Prostate gland (tissue), 2 donors: ENCODE measurements around the gene TAS2R39.

Experiments used
- POLR2A ChIP-seq: fragments of 450-650 bp; IDR thresholded peaks from one replicate; pipeline ENCODE4 v1.6.1; 2016; ENCODE audit warnings: antibody characterized with exemption, mild to moderate bottlenecking
- POLR2AphosphoS5 ChIP-seq: sonication (generic); formaldehyde crosslinking; IDR thresholded peaks from one replicate; pipeline ENCODE4 v1.6.1; 2017; ENCODE audit warnings: antibody characterized with exemption
- TF ChIP-seq, protein P1 (sequence below), 4 experiments: fragments of 200-600 bp in 2 of 4; fragments of 450-650 bp in 2 of 4; sonication (generic) in 2 of 4; IDR thresholded peaks; 1 replicate in 3 of 4; 2 replicates in 1 of 4; pipeline ENCODE4 v1.5.1; 2016 to 2019; ENCODE audit warnings: antibody characterized with exemption in 4 of 4, mild to moderate bottlenecking in 2 of 4, moderate library complexity in 2 of 4

DNA sequence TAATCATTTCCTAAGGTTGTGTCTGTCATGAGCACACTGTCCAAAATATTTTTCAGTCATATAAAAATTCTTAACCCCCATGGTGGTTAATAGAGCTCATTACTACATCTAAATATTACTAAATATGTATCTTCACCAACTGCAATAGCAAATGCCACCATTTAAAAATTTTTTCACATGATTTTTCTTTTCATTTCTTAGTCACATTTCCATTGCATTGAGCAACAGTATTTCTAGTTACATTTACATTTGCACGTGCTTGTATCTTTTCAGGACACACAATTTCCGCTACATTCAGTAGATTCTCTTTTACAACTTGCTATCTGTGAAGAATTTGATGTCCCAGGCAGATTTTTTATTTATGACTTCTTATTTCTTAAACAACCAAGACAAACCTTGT is 33.5 kb downstream of the TAS2R39 start:
- TF ChIP-seq, protein P1, sequence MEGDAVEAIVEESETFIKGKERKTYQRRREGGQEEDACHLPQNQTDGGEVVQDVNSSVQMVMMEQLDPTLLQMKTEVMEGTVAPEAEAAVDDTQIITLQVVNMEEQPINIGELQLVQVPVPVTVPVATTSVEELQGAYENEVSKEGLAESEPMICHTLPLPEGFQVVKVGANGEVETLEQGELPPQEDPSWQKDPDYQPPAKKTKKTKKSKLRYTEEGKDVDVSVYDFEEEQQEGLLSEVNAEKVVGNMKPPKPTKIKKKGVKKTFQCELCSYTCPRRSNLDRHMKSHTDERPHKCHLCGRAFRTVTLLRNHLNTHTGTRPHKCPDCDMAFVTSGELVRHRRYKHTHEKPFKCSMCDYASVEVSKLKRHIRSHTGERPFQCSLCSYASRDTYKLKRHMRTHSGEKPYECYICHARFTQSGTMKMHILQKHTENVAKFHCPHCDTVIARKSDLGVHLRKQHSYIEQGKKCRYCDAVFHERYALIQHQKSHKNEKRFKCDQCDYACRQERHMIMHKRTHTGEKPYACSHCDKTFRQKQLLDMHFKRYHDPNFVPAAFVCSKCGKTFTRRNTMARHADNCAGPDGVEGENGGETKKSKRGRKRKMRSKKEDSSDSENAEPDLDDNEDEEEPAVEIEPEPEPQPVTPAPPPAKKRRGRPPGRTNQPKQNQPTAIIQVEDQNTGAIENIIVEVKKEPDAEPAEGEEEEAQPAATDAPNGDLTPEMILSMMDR (IDR thresholded peaks at IDR 0.05) = no peak
- TF ChIP-seq POLR2A (no peak), POLR2AphosphoS5 (no peak)
